ENCODE results near the gene TIMMDC1. TPM values are rescaled to one million over a fixed set of nuclear protein-coding genes. Genes with fewer than 3 reads are reported as not detected.

Gene TIMMDC1
- total RNA-seq, 1 experiment from 2014 or later = 121 TPM

DNA sequence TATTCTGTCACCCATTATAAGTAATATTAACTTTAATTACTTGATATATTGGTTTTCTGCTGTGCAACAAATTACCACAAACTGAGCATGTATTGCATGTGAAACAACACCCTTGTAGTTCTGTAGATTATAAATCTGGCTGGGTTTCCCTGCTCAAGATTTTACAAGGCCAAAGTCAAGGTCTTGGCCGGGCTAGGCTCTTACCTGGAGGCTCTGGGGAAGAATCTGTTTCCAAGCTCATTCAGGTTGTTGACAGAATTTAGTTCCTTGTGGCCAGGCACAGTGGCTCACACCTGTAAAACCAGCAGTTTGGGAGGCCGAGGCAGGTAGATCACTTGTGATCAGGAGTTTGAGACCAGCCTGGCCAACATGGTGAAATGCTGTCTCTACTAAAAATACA is 16.3 kb downstream of the TIMMDC1 start:
- RAD21 ChIA-PET (ENCODE audit: low non-redundant PET in 1 of 2, low total read pairs in 2 of 2, uncharacterized antibody in 2 of 2, unreplicated experiment in 2 of 2) = no interaction called here
- Histone ChIP-seq H3K4me1 (ENCODE audit: control insufficient read depth in 1 of 2, insufficient read depth in 2 of 2, low read length in 2 of 2) (no peaks in the 10 kb centered on the region), H3K27ac (ENCODE audit: low read depth, low read length) (no peak overlapping the region)

DNA sequence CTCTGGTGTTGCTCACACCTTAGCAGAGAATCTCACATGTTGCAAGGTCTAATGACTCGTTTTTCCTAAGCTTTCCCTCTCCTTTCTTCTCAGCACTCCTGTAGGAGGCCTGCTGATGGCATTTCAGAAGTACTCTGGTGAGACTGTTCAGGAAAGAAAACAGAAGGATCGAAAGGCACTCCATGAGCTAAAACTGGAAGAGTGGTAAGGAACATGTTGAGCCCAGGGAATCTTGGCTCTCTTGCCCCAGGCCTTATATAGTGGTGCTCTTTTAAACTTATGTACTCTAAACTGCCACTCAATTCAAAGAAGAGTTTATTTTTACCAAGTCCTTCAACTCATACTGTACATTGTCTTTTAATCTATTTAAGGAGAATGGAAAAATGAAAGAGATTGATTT is 18.8 kb downstream of the TIMMDC1 start:
- Histone ChIP-seq H3K9me3 (ENCODE audit: control insufficient read depth in 1 of 2, insufficient read depth in 1 of 2, low read depth in 1 of 2, low read length in 2 of 2) (no peaks in the 10 kb centered on the region), H4K20me1 (ENCODE audit: insufficient read depth) (no peaks in the 10 kb centered on the region), H3K4me3 (replicated peaks in 1 of 2; ENCODE audit: low read depth in 1 of 2, low read length in 2 of 2) (no peak overlapping the region), H3K9me2 (ENCODE audit: insufficient read depth) (no peaks in the 10 kb centered on the region), H3K9ac (ENCODE audit: low read length) (no peak overlapping the region), H3K79me2 (ENCODE audit: insufficient read depth, low read length) (no peaks in the 10 kb centered on the region), H3K27ac (ENCODE audit: low read depth, low read length) (no peak overlapping the region), H3K36me3 (ENCODE audit: control insufficient read depth in 1 of 2, insufficient read depth in 2 of 2, low read length in 2 of 2) (peaks cover 46 to 55% of the 10 kb centered on the region in 2 experiments), H3K4me1 (ENCODE audit: control insufficient read depth in 1 of 2, insufficient read depth in 2 of 2, low read length in 2 of 2) (no peaks in the 10 kb centered on the region), H3K27me3 (ENCODE audit: insufficient read depth, low read length) (no peaks in the 10 kb centered on the region), H2AFZ (ENCODE audit: low read depth, low read length, poor library complexity, severe bottlenecking) (no peak overlapping the region), H3K4me2 (ENCODE audit: low read length) (no peak overlapping the region)
- ATAC-seq (no peak), DNase-seq (ENCODE audit: low read depth, low spot score) (no peak)
- RAD21 ChIA-PET (ENCODE audit: low non-redundant PET in 1 of 2, low total read pairs in 2 of 2, uncharacterized antibody in 2 of 2, unreplicated experiment in 2 of 2) = no interaction called here
- POLR2A ChIA-PET = no interaction called here
- CTCF ChIA-PET = no interaction called here
- intact Hi-C loops (cut with micrococcal nuclease) = no loop called here
- no TSS peak for BruUV-seq (replicated peaks)
- TF ChIP-seq JUND (IDR thresholded peaks at IDR 0.05) (no peak), ZNF274 (IDR thresholded peaks at IDR 0.05; ENCODE audit: low read depth, low read length) (no peak), TCF7L2 (IDR thresholded peaks at IDR 0.05; ENCODE audit: borderline replicate concordance, extremely low read depth, insufficient read depth, insufficient read length) (no peak), EZH2phosphoT487 (IDR thresholded peaks at IDR 0.05; ENCODE audit: borderline replicate concordance) (no peak), YY1 (IDR thresholded peaks at IDR 0.05; ENCODE audit: extremely low read depth, insufficient replicate concordance, low read depth, low read length) (no peak), EZH2 (IDR thresholded peaks at IDR 0.05) (no peak), FOSL1 (IDR thresholded peaks at IDR 0.05; ENCODE audit: low read depth) (no peak), POLR2A (IDR thresholded peaks at IDR 0.05; ENCODE audit: borderline replicate concordance, extremely low read depth, insufficient read depth, insufficient read length) (no peak), EGR1 (IDR thresholded peaks at IDR 0.05; ENCODE audit: low read depth) (no peak), RAD21 (IDR thresholded peaks at IDR 0.05; ENCODE audit: low read depth) (no peak)
- TF ChIP-seq, protein P1, sequence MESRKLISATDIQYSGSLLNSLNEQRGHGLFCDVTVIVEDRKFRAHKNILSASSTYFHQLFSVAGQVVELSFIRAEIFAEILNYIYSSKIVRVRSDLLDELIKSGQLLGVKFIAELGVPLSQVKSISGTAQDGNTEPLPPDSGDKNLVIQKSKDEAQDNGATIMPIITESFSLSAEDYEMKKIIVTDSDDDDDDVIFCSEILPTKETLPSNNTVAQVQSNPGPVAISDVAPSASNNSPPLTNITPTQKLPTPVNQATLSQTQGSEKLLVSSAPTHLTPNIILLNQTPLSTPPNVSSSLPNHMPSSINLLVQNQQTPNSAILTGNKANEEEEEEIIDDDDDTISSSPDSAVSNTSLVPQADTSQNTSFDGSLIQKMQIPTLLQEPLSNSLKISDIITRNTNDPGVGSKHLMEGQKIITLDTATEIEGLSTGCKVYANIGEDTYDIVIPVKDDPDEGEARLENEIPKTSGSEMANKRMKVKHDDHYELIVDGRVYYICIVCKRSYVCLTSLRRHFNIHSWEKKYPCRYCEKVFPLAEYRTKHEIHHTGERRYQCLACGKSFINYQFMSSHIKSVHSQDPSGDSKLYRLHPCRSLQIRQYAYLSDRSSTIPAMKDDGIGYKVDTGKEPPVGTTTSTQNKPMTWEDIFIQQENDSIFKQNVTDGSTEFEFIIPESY (IDR thresholded peaks at IDR 0.05; ENCODE audit: extremely low read depth, insufficient replicate concordance, low read length) = no peak
- TF ChIP-seq, protein P2, sequence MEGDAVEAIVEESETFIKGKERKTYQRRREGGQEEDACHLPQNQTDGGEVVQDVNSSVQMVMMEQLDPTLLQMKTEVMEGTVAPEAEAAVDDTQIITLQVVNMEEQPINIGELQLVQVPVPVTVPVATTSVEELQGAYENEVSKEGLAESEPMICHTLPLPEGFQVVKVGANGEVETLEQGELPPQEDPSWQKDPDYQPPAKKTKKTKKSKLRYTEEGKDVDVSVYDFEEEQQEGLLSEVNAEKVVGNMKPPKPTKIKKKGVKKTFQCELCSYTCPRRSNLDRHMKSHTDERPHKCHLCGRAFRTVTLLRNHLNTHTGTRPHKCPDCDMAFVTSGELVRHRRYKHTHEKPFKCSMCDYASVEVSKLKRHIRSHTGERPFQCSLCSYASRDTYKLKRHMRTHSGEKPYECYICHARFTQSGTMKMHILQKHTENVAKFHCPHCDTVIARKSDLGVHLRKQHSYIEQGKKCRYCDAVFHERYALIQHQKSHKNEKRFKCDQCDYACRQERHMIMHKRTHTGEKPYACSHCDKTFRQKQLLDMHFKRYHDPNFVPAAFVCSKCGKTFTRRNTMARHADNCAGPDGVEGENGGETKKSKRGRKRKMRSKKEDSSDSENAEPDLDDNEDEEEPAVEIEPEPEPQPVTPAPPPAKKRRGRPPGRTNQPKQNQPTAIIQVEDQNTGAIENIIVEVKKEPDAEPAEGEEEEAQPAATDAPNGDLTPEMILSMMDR (IDR thresholded peaks at IDR 0.05 in 2 of 3, conservative IDR thresholded peaks at IDR 0.05 in 1 of 3; ENCODE audit: borderline replicate concordance in 1 of 3, insufficient read depth in 1 of 3, low read depth in 2 of 3, low read length in 2 of 3) = no peak

More for the DNA sequence above, 16.3 kb downstream of the TIMMDC1 start:
- Histone ChIP-seq H3K79me2 (ENCODE audit: insufficient read depth, low read length) (0 out of 2 replicates have a peak, but pooled peaks cover 2% of the 10 kb centered on the region), H3K27me3 (ENCODE audit: insufficient read depth, low read length) (no peaks in the 10 kb centered on the region), H3K4me2 (ENCODE audit: low read length) (no peak overlapping the region), H2AFZ (ENCODE audit: low read depth, low read length, poor library complexity, severe bottlenecking) (no peak overlapping the region), H3K9me3 (ENCODE audit: control insufficient read depth in 1 of 2, insufficient read depth in 1 of 2, low read depth in 1 of 2, low read length in 2 of 2) (no peaks in the 10 kb centered on the region), H3K36me3 (ENCODE audit: control insufficient read depth in 1 of 2, insufficient read depth in 2 of 2, low read length in 2 of 2) (peaks cover 39 to 52% of the 10 kb centered on the region in 2 experiments), H3K9ac (ENCODE audit: low read length) (no peak overlapping the region), H3K9me2 (ENCODE audit: insufficient read depth) (no peaks in the 10 kb centered on the region), H3K4me3 (replicated peaks in 1 of 2; ENCODE audit: low read depth in 1 of 2, low read length in 2 of 2) (no peak overlapping the region), H4K20me1 (ENCODE audit: insufficient read depth) (no peaks in the 10 kb centered on the region)
- POLR2A ChIA-PET = no interaction called here
- CTCF ChIA-PET = no interaction called here
- DNase-seq (ENCODE audit: low read depth, low spot score) = no peak
- no TSS peak for BruUV-seq (replicated peaks)
- intact Hi-C loops (cut with micrococcal nuclease) = no loop called here
- TF ChIP-seq EZH2 (IDR thresholded peaks at IDR 0.05) = no peak
- no peak for TF ChIP-seq RAD21 (IDR thresholded peaks at IDR 0.05; ENCODE audit: low read depth)
- ATAC-seq = no peak
